HG03135 (cell line): ENCODE data around the gene KIF24.
A peak's percentile ranks its signal among the peaks of the same experiment; 100 is the strongest.
"Not testable (repeated sequence)": the region's sequence is repeated elsewhere in the genome, so short reads cannot be mapped to it uniquely, and the experiment has no call there.

Experiments
- ATAC-seq: cut with Tn5 transposase; IDR thresholded peaks from one replicate; pipeline ENCODE4 v1.9.1; 2021; ENCODE audit warnings: mild to moderate bottlenecking, moderate library complexity; ENCODE audit not compliant: unreplicated experiment

Gene KIF24, protein sequence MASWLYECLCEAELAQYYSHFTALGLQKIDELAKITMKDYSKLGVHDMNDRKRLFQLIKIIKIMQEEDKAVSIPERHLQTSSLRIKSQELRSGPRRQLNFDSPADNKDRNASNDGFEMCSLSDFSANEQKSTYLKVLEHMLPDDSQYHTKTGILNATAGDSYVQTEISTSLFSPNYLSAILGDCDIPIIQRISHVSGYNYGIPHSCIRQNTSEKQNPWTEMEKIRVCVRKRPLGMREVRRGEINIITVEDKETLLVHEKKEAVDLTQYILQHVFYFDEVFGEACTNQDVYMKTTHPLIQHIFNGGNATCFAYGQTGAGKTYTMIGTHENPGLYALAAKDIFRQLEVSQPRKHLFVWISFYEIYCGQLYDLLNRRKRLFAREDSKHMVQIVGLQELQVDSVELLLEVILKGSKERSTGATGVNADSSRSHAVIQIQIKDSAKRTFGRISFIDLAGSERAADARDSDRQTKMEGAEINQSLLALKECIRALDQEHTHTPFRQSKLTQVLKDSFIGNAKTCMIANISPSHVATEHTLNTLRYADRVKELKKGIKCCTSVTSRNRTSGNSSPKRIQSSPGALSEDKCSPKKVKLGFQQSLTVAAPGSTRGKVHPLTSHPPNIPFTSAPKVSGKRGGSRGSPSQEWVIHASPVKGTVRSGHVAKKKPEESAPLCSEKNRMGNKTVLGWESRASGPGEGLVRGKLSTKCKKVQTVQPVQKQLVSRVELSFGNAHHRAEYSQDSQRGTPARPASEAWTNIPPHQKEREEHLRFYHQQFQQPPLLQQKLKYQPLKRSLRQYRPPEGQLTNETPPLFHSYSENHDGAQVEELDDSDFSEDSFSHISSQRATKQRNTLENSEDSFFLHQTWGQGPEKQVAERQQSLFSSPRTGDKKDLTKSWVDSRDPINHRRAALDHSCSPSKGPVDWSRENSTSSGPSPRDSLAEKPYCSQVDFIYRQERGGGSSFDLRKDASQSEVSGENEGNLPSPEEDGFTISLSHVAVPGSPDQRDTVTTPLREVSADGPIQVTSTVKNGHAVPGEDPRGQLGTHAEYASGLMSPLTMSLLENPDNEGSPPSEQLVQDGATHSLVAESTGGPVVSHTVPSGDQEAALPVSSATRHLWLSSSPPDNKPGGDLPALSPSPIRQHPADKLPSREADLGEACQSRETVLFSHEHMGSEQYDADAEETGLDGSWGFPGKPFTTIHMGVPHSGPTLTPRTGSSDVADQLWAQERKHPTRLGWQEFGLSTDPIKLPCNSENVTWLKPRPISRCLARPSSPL (N-terminal part only)

DNA sequence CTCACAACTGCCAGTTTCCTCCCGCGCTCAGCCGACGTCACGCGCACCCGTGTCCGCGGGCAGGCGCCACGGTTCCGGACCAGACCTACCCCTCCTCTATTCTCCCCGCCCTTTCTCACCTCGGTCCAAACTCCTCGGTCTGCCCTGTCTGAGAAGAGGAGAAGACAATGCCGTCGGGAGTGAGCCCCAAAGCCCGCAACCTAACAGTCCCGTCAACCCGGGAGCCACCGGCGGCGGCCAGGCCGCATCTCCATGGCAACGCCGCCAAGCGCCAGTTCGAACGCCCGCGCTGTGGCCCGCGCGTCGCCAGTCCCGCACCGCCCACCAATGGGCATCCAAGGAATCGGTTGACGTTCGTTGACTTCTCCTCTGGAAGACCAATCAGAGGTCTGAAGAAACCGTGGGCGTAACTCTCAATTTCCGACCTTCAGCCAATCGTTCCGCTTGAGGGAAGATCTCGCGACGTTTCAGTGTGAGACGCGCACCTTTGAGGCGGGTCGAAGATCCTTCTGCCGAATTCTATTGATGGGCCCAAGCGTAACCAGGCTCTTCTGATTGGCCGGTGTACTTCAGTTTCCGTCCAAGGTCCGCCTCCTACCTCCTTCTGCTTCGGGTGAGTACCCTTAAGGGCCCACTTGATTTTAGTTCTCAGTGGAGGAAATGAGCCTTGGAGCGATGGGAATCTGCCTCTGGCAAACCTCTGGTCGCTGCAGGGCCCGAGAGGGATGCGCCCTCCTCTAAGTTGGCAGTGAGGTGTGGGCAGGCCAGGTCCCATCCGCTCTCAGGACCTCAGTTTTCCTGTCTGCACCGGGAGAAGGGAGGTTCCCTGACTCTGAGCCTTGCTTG, at the start of gene KIF24, which contains the start of gene NUDT2:
Gene KIF24, minus strand, starts transcription at position 282 of the 846 bp plus-strand sequence. CDS start 17,922 bp downstream, outside the sequence.
Gene NUDT2, plus strand, starts transcription at position 583 of the 846 bp plus-strand sequence. CDS start 9,471 bp downstream, outside the sequence.
- ATAC-seq: peak; percentile 93

DNA sequence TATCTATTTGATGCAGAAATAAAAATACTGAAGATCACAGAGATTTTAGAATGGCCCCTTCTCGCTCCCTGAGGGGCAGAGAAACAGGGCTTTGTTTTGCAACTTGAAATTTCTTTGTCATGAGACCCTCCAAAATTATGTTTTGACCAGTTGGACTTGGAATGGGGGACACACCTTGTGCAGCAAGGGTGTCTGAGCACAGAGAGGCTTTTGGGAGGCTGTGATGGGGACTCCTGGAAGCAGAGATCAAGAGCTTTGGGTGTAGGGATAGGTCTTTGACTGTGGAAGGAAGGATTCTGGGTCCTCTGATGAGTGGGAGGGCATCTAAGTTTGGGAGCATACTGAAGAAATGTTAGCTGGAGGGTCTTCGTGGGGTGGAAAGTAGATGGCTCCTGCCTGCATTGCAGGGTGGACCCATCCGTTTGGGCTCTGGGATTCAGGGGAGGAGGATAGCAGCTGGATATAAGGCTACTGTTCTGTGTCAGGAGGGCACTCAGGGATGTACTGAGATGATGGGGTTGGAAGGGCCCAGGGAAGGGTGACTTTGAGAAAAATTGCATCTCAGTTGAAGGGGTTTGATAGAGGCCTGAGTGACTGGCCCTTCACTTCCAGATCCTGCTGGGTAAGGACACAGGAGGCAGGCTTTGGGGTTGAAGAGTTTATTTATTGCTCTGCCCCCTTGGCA, 49.5 kb upstream of the KIF24 start:
- ATAC-seq: no peak

DNA sequence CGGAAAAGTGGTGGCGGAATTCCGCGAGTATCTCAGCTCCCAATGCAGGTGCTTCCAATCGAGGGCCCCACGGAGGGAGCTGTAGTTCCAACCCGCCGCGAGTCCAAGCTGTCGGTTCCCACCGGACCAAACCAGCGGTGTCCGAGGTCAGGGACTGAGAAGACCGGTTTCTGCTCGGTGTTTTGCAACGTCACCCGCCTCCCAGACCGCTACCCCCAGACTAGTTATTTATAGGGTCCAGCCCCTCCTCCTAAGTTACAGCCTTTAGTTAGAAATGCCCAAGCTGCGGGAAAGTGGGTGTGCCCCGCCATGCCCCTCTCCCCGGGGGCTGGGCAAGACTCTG, 48.3 kb upstream of the KIF24 start:
- no peak for ATAC-seq

DNA sequence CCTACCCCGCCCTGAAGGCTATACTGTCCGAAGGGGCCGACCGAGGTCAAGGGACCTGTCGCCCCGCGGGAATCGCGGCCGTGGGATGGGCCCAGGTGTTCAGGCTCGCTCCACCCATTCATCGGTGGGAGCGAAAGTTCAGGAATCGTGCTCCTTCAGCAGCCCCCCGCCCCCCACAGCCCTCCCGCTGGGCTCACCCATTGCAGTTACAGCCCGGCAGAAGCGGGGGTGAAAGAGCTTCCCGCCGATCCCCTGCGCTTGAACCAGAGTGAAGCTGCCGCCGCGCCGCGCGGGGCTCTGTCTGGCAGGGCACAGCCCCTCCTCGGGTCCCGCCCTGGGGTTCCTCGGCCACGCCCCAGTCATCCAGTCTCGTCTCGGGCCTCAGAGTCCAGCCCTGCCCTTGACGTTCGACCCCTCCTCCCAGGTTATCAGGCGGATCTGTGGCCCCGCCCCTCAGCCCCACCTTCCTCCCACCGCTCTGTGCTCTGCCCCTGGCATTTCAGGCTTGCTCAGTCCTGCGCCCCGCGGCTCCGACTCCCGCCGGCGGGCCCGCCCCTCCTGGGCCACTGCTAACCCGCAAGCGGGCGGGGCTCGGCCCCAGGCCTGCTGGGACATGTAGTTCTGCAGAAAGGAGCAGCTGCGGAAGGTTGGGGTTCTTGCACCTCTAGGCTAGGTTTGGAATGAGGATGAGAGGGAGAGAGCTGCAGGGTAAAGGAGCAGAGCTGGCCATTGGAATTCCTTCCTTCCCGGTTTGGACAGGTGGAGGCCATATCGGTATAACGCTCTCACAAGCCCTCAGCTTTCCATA, 47.7 kb upstream of the KIF24 start, which contains the start of gene MYORG:
Gene MYORG, minus strand, starts transcription at position 303 of the 808 bp plus-strand sequence. CDS start 3,955 bp downstream, outside the sequence.
- peak; percentile 87 for ATAC-seq

DNA sequence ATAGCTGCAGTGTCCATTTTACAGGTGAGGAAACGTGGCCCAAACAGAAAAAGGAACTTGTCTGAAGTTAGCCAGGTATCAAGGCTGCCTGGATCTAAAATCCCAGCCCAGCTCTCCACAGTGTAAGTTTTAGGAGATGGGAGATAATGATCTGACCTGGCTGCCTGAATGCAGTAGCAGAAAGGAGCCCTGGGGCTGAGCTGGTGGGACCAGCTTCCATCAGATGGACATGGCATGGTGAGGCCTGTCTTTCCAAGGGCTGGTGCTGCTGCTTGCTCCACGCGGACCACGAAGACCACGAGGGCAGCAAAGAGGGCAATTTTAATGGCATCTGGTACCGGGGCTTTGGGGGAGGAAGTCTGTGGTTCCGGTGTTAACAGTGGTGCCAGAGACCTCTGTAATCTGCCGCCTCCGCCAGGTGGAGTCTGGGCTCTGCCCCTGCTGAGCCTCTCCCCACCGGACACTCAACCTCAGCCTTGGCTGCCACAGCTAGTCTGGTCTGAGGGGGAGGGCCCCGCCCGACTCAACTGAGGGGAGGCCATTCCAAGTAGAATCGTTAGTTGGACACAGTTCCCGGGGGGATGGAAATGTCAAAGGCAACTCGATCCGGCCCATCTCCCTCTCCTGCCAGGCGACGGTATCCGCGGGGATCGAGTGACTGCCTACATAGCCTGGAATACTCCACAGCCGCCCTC, 47.0 kb upstream of the KIF24 start:
- ATAC-seq: peak; percentile 32

DNA sequence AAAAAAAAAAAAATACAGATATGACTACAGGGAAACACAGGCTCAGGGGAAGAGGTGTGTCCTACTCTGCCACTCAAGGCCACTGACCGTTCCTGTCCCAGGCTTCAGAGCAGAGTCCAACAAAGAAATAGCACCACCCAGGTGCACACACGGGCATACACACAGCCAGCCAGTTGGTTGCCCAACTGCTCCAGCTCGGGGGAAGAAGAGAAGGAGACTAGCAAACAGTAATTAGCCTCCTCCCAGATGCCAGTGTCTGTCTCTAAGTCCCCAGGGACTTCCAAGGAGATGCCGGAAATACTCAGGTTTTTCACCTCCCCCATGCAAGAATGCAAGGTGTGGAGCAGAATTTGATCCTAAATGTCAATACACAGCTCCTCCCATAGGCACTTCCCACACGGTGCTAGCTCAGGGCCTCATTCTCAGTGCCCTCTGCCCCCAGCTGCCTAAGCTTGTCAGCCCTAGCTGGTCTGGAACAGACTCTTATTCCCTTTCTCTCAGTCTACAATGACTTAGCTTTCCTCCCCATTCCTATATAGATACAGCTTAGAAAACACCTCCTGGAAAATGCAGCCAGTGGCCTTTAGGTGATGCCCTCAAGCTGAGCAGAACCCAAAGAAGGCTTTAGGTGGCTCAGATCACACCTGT, 46.0 kb upstream of the KIF24 start:
- no peak for ATAC-seq

DNA sequence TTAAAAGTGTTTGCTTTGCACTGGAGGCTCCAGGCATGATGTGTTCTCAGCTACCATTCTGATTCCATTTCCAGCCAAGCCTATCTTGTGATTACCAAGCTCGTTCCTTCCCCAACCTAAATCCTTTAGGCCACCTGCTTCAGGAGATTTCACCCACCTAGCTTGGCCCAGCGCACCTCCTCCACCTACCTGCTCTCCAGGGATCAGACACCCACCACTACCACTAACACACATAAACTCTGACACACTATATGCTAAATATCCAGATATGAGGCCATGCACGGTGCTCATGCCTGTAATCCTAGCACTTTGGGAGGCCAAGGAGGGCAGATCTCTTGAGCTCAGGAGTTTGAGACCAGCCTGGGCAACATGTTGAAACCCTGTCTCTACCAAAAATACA, 45.3 kb upstream of the KIF24 start:
- no peak for ATAC-seq

DNA sequence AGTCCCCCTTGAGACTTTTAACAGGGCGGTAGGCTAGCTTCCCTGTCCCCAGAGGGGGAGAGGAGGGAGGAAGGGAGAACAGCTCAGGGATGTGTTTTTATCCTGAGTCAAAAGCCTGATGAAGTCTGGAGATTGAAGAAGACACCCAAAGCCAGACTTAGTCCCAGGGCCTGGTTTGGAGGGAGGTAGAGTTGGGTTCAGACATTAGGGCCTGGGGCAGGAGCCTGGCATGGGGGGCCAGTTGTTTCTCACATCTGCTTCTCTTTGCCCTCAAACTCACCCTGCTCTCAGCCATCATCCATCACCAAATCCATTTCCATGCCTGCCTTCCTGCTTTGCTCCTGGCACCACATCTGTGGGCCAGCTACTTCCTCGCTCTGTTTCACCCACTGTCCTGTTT, 44.7 kb upstream of the KIF24 start:
- ATAC-seq: no peak

DNA sequence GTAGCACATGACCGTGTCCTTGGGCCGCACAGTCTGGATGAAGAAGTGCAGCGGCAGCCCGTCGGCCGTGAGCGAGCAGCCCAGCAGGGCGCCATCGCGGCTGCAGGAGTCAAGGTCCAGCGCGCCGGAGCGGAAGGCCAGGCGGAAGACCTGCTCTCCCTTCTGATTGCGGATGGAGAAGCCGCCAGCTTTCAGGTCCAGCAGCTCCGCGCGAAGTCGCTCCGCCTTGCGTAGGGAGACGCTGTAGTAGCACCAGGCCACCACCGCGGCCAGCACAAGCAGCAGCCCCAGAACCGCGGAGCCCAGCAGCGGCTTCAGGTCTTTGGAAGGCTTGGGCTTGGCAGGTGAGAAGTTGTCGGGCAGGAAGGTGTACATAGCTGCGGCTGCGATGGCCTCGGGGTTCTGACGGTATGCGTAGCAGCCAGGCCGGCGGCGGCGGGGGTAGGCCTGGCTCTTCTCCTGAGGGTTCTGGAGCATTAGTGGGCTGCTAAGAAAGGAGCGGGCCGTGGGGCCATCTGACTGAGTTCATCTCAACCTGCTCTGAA, 43.5 kb upstream of the KIF24 start:
- no peak for ATAC-seq

DNA sequence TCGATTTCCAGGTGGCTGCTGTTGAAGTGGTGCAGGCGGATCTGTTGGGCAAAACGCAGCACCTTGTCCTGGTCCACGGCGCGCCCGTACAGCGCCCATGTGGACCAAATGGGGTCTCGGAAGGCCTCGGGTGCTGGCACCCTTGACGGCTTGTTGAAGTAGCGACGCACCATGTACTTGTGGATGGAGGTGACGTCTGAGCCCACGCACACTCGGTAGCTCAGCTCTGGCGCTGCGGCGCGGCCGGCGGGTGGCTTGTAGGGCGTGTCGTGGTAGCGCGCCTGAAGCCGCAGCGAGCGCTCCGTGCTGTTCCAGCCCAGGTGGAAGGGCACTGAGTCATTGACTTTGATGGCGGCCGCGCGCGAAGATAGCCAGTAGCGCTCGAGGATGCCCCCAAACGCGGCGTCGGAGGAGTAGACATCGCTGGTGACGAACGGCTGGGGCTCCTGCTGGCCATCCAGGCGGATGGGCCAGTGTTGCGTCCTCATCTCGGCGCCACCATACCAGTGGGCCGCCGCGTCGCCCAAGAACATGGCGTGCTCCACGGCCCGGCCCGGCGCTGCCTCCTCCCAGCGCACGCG, 42.9 kb upstream of the KIF24 start:
- ATAC-seq: no peak

DNA sequence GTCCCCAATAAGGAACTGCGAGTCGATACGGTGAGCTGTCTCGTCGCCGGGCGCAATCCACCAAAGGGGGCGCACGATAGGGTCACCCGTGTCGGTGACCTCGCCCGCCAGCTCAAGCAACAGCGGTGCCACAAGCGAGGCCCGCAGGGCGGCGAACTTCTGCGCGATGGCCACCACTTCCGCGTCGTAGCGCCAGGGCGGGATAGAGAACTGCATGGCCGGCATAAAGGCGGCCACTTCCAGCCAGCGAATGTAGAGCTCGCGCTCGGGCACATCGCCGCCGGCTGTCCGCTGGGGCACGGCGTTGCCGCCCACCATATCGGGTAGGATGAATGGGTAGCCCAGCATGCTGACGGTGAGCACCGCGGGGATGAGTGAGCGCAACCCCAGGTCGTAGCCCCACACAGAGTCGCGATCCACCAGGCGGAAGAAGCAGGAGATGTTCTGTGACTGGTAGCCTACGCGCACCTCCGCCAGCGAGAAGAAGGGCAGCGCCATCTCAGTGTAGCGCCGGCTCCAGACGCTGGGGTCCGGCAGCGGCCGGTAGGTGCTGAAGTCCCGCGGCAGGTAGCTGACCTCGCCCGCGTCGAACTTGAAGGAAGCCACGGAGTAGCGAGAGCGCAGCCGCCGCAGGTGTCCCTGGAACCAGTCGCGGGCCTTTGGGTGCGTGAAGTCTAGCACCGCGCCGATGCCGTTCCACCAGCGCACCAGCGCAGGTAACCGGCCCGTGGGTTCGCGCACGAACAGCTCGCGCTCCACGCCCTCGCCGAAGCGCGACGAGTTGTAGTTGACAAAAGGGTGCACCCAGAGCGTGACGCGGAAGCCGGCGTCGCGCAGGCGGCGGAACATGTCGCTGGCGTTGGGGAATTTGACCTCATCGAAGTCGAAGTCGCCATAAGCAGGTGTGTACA, 42.2 kb upstream of the KIF24 start:
- ATAC-seq: no peak

DNA sequence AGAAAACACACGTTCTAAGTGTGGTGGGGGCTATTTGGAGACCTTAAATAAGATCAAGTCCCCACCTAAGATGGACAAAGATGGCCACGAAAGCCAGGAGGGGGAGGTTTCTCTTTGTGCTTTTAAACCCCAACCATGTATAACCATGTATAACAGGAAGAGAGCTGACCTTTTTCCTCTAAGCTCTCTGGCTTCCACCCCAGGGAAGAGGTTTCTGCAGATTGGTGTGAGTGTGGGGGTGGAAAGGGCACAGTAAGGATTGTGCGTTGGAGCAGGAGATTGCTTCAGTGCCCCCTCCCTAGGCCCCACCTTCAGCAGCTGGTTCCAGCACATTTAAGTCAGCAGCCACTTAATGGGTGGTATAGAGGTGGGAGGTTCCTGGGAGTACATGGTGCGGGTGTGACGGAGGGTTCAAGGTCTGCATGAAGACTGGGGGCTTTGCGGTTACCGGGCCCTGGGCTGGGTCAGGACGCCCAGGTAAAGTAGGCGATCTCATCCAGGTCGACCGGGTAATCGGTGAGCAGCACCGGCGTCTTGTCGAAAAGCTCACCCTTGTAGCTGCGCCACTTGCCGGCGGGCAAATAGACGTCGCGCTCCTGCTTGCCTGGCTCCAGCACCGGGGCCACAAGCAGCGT, 41.4 kb upstream of the KIF24 start:
- no peak for ATAC-seq

DNA sequence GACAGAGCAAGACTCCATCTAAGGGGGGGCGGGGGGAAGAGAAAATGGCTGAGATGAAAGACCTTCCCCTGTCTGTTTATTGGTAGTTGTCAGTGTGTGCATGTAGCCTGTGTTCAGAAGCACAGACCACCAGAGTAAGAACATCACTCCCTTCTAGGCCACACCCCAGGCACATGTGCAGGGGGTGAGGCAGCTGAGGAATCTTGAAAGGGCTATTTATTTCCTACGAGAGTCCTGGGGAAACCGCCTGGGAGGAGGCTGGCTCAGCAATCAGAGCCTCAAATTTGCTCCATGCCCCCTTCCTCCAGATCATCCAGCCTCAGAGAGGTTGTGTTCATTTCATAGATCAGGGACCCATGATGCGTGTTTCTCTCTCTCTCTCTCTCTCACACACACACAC, 40.6 kb upstream of the KIF24 start:
- ATAC-seq: no peak

DNA sequence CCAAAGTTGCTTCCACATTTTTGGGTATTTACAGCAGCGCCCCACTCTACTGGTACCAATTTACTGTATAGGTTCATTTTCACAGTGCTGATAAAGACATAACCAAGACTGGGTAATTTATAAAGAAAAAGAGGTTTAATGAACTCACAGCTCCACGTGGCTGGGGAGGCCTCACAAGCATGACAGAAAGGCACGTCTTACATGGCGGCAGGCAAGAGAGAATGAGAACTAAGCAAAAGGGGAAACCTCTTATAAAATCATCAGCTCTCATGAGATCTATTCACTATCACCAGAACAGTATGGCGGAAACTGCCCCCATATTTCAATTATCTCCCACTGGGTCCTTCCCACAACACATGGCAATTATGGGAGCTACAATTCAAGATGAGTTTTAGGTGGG, 39.7 kb upstream of the KIF24 start:
- ATAC-seq: not testable (repeated sequence)

DNA sequence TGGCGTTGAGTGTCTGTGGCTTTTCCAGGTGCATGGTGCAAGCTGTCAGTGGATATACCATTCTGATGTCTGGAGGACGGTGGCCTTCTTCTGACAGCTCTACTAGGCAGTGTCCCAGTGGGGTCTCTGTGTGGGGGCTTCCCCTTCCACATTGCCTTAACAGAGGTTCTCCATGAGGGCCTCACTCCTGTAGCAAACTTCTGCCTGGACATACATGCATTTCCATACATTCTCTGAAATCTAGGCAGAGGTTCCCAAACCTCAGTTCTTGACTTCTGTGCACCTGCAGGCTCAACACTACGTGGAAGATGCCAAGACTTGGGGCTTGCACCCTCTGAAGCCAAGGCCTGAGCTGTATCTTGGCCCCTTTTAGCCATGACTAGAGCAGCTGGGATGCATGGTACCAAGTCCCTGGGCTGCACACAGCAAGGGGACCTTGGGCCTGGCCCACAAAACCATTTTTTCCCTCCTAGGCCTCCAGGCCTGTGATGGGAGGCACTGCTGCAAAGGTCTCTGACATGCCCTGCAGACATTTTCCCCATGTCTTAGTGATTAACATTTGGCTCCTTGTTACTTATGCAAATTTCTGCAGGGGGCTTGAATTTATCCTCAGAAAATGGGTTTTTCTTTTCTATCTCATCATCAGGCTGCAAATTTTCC, 38.8 kb upstream of the KIF24 start:
- ATAC-seq: not testable (repeated sequence)
